GM15510 (cell line): ENCODE results near the gene SCIMP.

Source experiments
- POLR2A ChIP-seq: IDR thresholded peaks from 3 replicates; pipeline ENCODE4 v1.6.1; 2011; ENCODE audit warnings: borderline replicate concordance; ENCODE audit not compliant: insufficient read length; ENCODE audit errors: extremely low read depth

Gene SCIMP

DNA sequence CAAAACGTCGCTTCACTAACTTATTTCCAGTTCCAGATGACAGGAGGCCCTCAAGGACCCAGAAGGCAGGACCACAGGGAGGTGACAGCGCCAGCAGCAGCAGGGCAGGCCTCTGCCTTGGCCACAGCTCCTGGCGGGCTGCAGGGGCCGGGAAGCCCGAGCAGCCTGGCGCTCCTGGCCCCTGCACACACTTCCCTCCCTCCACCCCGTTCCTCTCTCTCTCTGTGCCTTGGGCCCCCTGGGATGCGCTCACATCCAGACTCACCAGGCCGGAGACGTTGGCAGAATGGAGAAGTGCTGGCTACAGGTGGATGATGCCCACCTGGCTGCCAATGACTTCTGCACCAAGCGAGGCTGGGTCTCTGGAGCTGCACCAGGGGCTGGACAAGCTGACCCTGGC, 55.7 kb downstream of the SCIMP start:
- TF ChIP-seq POLR2A, result no peak

DNA sequence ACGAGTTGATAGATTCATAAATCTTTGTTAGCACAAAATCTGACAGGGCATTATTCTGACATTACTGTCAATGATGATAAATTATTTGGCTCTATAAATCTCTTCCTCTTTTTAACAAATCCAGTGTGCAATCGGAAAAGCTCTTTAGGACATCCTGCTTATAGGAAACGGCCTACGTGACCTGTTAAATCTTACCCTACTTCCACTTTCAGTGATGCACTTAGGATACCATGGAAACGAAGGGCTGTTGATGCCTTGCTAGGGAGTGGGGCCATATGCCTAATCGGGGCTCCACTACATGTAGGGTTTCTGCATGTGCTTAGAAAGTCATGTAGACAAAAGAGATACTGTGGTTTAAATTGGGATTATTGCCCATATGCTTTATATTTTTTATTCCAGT, 70.2 kb downstream of the SCIMP start:
- TF ChIP-seq POLR2A, result no peak
